GM06990 (cell line): ENCODE measurements around the gene SEMA3F.

Experiments
- DNase-seq: peaks from one replicate; pipeline ENCODE4 v3.0.0-alpha.2; 2011; ENCODE audit not compliant: insufficient read length; ENCODE audit errors: extremely low read depth
- H3K27me3 ChIP-seq: replicated peaks from 2 replicates; pipeline ENCODE4 v1.6.0; 2011; ENCODE audit warnings: low read length; ENCODE audit not compliant: control insufficient read depth, insufficient read depth
- H3K36me3 ChIP-seq: 2 replicates; pipeline ENCODE4 v1.5.1; 2011; ENCODE audit warnings: low read length; ENCODE audit not compliant: control insufficient read depth, insufficient read depth
- H3K4me3 ChIP-seq: replicated peaks from 2 replicates; pipeline ENCODE4 v1.5.1; 2011; ENCODE audit warnings: low read depth, mild to moderate bottlenecking, control low read depth, low read length
- CTCF ChIP-seq: IDR thresholded peaks from 2 replicates; pipeline ENCODE4 v1.5.1; 2011; ENCODE audit warnings: low read length, control low read depth, mild to moderate bottlenecking, inconsistent platforms; ENCODE audit not compliant: insufficient read depth, poor library complexity, severe bottlenecking

The SEMA3F gene

GRCh38 chr3:50147861-50148260 lies 7.3 kb upstream of the SEMA3F start:
- DNase-seq: no peak
- no peak overlapping the region for H3K4me3 ChIP-seq
- no peaks in the 10 kb centered on the region for H3K36me3 ChIP-seq
- peaks cover 4% of the 10 kb centered on the region for H3K27me3 ChIP-seq
- TF ChIP-seq CTCF: no peak

DNA sequence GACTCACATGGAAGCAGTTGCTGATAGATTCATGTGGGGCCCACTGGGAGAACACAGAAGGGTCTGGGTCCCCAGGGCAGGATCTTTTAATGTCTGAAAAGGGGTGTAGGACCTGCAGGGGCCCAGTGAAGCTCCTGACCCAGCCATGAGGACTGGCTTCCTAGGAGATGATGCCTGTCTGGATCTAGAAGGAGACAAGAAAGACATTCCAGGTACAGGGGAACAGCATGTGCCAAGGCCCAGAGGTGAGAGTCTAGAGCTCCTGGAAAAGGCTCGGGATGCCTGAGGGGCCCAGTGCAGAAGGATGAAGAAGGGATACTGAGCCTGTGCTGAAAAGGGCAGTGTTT lies 4.7 kb upstream of the SEMA3F start:
- no peaks in the 10 kb centered on the region for H3K36me3 ChIP-seq
- no peak for DNase-seq
- TF ChIP-seq CTCF: no peak
- no peak overlapping the region for H3K4me3 ChIP-seq
- H3K27me3 ChIP-seq: peaks cover 8% of the 10 kb centered on the region

GRCh38 chr3:50150863-50151686 lies 4.0 kb upstream of the SEMA3F start:
- Histone ChIP-seq H3K27me3 (peaks cover 8% of the 10 kb centered on the region), H3K36me3 (no peaks in the 10 kb centered on the region), H3K4me3 (no peak overlapping the region)
- DNase-seq: no peak
- no peak for TF ChIP-seq CTCF

DNA sequence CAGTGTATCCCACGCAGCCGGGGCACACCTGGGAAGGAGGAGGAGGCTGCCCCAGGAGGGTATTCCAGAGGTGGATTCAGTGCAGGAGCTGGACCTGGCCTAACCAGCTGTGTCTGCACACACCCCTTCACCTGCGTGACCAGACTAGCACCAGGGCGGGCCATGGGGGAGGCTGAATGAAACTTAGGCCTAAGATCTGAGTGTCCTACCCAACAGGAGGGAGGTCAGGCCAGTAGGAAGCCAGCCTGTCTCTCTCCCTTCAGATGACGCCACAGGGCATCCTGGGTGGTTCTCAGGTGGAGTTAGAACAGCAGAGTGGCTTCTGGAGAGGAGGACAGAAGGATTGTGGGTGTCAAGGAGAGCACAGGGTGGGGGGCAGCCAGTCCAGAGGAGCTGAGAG lies 3.4 kb upstream of the SEMA3F start:
- H3K36me3 ChIP-seq: no peaks in the 10 kb centered on the region
- TF ChIP-seq CTCF: no peak
- no peak overlapping the region for H3K4me3 ChIP-seq
- DNase-seq: no peak
- peaks cover 8% of the 10 kb centered on the region for H3K27me3 ChIP-seq

- DNase-seq: no peak
- Histone ChIP-seq H3K36me3 (no peaks in the 10 kb centered on the region), H3K27me3 (peaks cover 6% of the 10 kb centered on the region), H3K4me3 (no peak overlapping the region; the same call in 1 of the 2 replicates)
- no peak for TF ChIP-seq CTCF
Measured at GRCh38 chr3:50153782-50154475, 1.2 kb upstream of the SEMA3F start.
